ENCODE results near the gene PCNX4. TPM values are rescaled to one million over a fixed set of nuclear protein-coding genes. Genes with fewer than 3 reads are reported as not detected.
A peak's percentile ranks its signal among the peaks of the same experiment; 100 is the strongest.

Gene PCNX4
- total and polyA plus RNA-seq, 8 donors: 6.8 to 105 (median 30.7) TPM

- TF ChIP-seq POLR2A (IDR thresholded peaks at IDR 0.05) (no peak), CTCF (IDR thresholded peaks at IDR 0.05) (no peak), POLR2AphosphoS5 (IDR thresholded peaks at IDR 0.05) (no peak), EP300 (IDR thresholded peaks at IDR 0.05) (no peak)
- Histone ChIP-seq H3K27ac (no peak overlapping the region), H3K4me1 (no peaks in the 10 kb centered on the region), H3K36me3 (no peaks in the 10 kb centered on the region), H3K27me3 (no peaks in the 10 kb centered on the region), H3K9me3 (no peaks in the 10 kb centered on the region), H3K4me3 (no peak overlapping the region)
- intact Hi-C loops (cut with DNase I; ENCODE audit: low total_unique reads): no loop called here
- DNase-seq: no peak
Measured at GRCh38 chr14:60085085-60085484, 6.6 kb upstream of the PCNX4 start.

GRCh38 chr14:60085693-60086092, 6.0 kb upstream of the PCNX4 start:
- TF ChIP-seq POLR2A (IDR thresholded peaks at IDR 0.05): no peak
- TF ChIP-seq POLR2AphosphoS5 (IDR thresholded peaks at IDR 0.05): no peak
- no peak for TF ChIP-seq EP300 (IDR thresholded peaks at IDR 0.05)
- no peak for TF ChIP-seq CTCF (IDR thresholded peaks at IDR 0.05)
- intact Hi-C loops (cut with DNase I; ENCODE audit: low total_unique reads): no loop called here
- H3K27ac ChIP-seq: no peak overlapping the region
- no peaks in the 10 kb centered on the region for H3K9me3 ChIP-seq
- peaks cover 0 to 2% (median 0%) of the 10 kb centered on the region in 4 donors for H3K4me1 ChIP-seq
- no peaks in the 10 kb centered on the region for H3K36me3 ChIP-seq
- no peak overlapping the region for H3K4me3 ChIP-seq
- no peak for DNase-seq
- WGBS, 5 donors: 92 to 98% (median 96%) methylated on average over 3 of the region's 3 CpGs
- H3K27me3 ChIP-seq: no peaks in the 10 kb centered on the region

- no peaks in the 10 kb centered on the region for H3K36me3 ChIP-seq
- H3K27ac ChIP-seq: no peak overlapping the region
- H3K4me1 ChIP-seq: peaks cover 0 to 4% (median 0%) of the 10 kb centered on the region in 4 donors
- intact Hi-C loops (cut with DNase I; ENCODE audit: low total_unique reads): no loop called here
- no peak for DNase-seq
- 79 to 90% (median 89%) methylated on average over 3 of the region's 3 CpGs for whole genome bisulfite sequencing, 5 donors
- TF ChIP-seq POLR2A (IDR thresholded peaks at IDR 0.05): no peak
- H3K27me3 ChIP-seq: no peaks in the 10 kb centered on the region
- H3K9me3 ChIP-seq: no peaks in the 10 kb centered on the region
- H3K4me3 ChIP-seq: no peak overlapping the region
Measured at GRCh38 chr14:60087668-60088067, 4.1 kb upstream of the PCNX4 start.

GRCh38 chr14:60089221-60089620, 2.5 kb upstream of the PCNX4 start:
- Histone ChIP-seq H3K27me3 (no peaks in the 10 kb centered on the region), H3K27ac (no peak overlapping the region), H3K4me1 (peaks cover 11 to 19% (median 13%) of the 10 kb centered on the region in 4 donors), H3K9me3 (no peaks in the 10 kb centered on the region), H3K4me3 (no peak overlapping the region), H3K36me3 (no peaks in the 10 kb centered on the region)
- intact Hi-C loops (cut with DNase I; ENCODE audit: low total_unique reads): no loop called here
- no peak for TF ChIP-seq POLR2AphosphoS5 (IDR thresholded peaks at IDR 0.05)
- TF ChIP-seq POLR2A (IDR thresholded peaks at IDR 0.05): no peak
- no peak for TF ChIP-seq CTCF (IDR thresholded peaks at IDR 0.05)
- TF ChIP-seq EP300 (IDR thresholded peaks at IDR 0.05): no peak
- DNase-seq: no peak
- 51 to 74% (median 59%) methylated on average over 4 of the region's 4 CpGs for WGBS, 5 donors

- DNase-seq: peak; percentile 33 to 88
- WGBS, 5 donors: 8 to 10% (median 9%) methylated on average over 16 of the region's 16 CpGs
- peak overlapping the region; percentile 61 to 72 (median 66) for H3K4me3 ChIP-seq
- TF ChIP-seq EP300 (IDR thresholded peaks at IDR 0.05) (no peak), POLR2A (IDR thresholded peaks at IDR 0.05) (no peak), CTCF (IDR thresholded peaks at IDR 0.05) (no peak), POLR2AphosphoS5 (IDR thresholded peaks at IDR 0.05) (no peak)
- intact Hi-C loops (cut with DNase I; ENCODE audit: low total_unique reads): loop anchor here (10.0 kb wide), 1 partner anchor 74 kb away; the partner anchor contains the start of gene DHRS7
- no peaks in the 10 kb centered on the region for H3K36me3 ChIP-seq
- H3K27me3 ChIP-seq: no peaks in the 10 kb centered on the region
- H3K9me3 ChIP-seq: no peaks in the 10 kb centered on the region
- H3K27ac ChIP-seq: peak overlapping the region; percentile 97 to 99 (median 99)
- H3K4me1 ChIP-seq: peaks cover 15 to 36% (median 26%) of the 10 kb centered on the region in 4 donors
Measured at GRCh38 chr14:60090864-60091519, 731 bp upstream of the PCNX4 start.

Measured in stomach (tissue), 9 donors.